GM19043 (cell line): Measurements from ENCODE around the gene RSRP1.

ENCODE experiments used
- ATAC-seq: cut with Tn5 transposase; IDR thresholded peaks from one replicate; pipeline ENCODE4 v1.9.1; 2021; ENCODE audit warnings: low read depth; ENCODE audit not compliant: unreplicated experiment

Gene RSRP1

DNA sequence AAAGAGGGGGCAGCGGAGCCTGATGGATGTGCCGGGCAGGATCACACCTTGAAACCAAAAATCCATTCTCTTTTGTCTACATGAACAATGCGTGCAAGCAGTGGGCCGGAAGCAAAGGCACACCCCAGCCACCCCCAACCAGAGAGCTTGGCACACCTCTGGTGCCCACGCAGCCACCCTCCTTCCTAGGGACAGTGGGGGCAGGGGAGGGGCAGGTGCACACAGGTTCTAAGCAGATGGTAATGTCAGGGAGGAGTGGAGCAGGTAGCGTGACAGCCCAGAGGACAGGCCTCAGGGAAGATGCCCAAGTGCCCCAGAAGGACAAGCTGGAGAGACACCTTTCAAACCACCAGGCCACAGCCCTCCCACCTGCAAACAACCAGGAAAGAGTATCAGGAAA, 51.4 kb downstream of the RSRP1 start:
- ATAC-seq, result no peak

DNA sequence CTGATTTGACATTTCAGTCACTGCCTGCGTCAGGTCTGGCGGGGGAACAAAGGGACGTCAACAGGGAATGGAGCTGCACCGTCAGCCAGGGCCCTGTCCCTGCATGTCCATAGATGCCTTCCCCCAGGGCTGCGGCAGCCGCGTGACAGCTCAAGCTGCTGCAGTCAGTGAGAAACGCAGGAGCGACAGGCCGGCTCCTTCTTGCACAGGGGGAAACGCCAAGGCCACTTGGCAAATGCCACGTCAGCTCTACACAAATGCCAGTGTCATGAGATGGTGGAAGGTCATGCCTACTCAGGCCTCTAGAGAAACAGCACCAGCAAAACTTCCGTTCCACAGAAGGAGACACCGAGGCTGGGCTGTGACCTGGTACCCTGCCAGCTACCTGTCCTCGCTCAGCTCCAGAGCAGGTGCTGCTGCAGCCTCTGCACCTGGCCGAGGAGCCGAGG, 52.7 kb downstream of the RSRP1 start:
- no peak for ATAC-seq

DNA sequence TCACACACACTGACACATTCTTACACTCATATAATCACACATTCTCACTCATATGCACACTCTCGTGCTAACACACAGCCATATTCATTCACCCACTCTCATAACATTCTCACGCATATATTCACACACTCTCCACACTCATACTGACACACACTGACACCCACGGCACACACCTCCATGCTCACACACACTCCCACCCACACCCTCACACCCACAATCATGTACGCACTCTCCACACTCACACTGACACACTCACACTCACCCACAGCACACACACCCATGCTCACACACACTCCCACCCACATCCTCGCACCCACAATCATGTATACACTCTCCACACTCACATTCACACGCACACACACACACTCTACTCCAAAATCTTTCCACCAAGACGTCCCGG, 53.2 kb downstream of the RSRP1 start:
- no peak for ATAC-seq

DNA sequence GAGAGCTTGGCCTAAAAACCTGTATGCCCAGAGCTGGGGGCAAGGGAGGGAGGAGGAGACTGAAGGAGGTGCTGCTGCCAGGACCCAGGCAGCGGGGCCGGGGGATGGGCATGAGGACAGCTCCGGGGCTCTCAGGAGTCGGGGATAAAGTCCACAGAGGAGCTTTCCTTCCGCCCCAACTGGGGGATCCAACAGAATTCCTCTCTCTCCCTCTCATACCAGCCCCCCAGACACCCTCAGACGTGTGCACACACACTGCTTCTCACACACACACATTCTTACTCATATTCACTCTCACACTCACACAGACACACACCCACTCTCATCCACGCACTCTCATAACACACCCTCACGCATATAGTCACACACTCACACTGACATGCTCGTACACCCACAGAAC, 54.0 kb downstream of the RSRP1 start:
- no peak for ATAC-seq
